RWPE2 (cell line): ENCODE data around the gene OGDHL.

Source experiments
- ATAC-seq: fragments of 200-7000 bp; cut with Tn5 transposase; 3 replicates; pipeline ENCODE4 v1.9.1; 2021; ENCODE audit warnings: low read depth
- DNase-seq: peaks from one replicate; pipeline ENCODE4 v3.0.0-alpha.2; 2020; ENCODE audit warnings: low spot score
- H3K27ac ChIP-seq: fragments of 450-650 bp; 2 replicates; pipeline ENCODE4 v1.5.1; 2017; ENCODE audit warnings: mild to moderate bottlenecking; ENCODE audit not compliant: poor library complexity, severe bottlenecking
- H3K27me3 ChIP-seq: fragments of 250-450 bp; sonication (Bioruptor Pico); 2 replicates; pipeline ENCODE4 v1.5.1; 2021; ENCODE audit warnings: mild to moderate bottlenecking, moderate library complexity; ENCODE audit not compliant: insufficient read depth, poor library complexity, severe bottlenecking
- H3K36me3 ChIP-seq: fragments of 250-450 bp; sonication (Bioruptor Pico); 2 replicates; pipeline ENCODE4 v1.5.1; 2020; ENCODE audit warnings: low read depth, mild to moderate bottlenecking, moderate library complexity
- H3K4me1 ChIP-seq: fragments of 250-450 bp; sonication (Bioruptor Pico); 2 replicates; pipeline ENCODE4 v1.5.1; 2021; ENCODE audit warnings: mild to moderate bottlenecking, moderate library complexity; ENCODE audit not compliant: insufficient read depth, poor library complexity, severe bottlenecking
- H3K4me3 ChIP-seq: fragments of 250-450 bp; sonication (Bioruptor Pico); 2 replicates; pipeline ENCODE4 v1.5.1; 2021; ENCODE audit warnings: mild to moderate bottlenecking, moderate library complexity; ENCODE audit not compliant: severe bottlenecking
- H3K9me3 ChIP-seq: fragments of 250-450 bp; sonication (Bioruptor Pico); 2 replicates; pipeline ENCODE4 v1.5.1; 2021; ENCODE audit warnings: mild to moderate bottlenecking, moderate library complexity; ENCODE audit not compliant: severe bottlenecking
- CTCF ChIP-seq: fragments of 450-650 bp; IDR thresholded peaks from one replicate; pipeline ENCODE4 v1.5.1; 2017; ENCODE audit warnings: mild to moderate bottlenecking, moderate library complexity; ENCODE audit not compliant: poor library complexity, severe bottlenecking

OGDHL gene

GRCh38 chr10:49769692-49770091, 7.6 kb upstream of the OGDHL start:
- DNase-seq (no peak), ATAC-seq (no peak)
- Histone ChIP-seq H3K27ac (no peak overlapping the region), H3K4me3 (no peak overlapping the region), H3K4me1 (no peaks in the 10 kb centered on the region), H3K36me3 (no peaks in the 10 kb centered on the region), H3K9me3 (no peaks in the 10 kb centered on the region), H3K27me3 (peaks cover 60% of the 10 kb centered on the region)
- TF ChIP-seq CTCF, result no peak

- H3K4me3 ChIP-seq, result no peak overlapping the region
- H3K27me3 ChIP-seq, result peaks cover 60% of the 10 kb centered on the region
- no peak overlapping the region for H3K27ac ChIP-seq
- H3K9me3 ChIP-seq, result no peaks in the 10 kb centered on the region
- no peak for TF ChIP-seq CTCF
- no peaks in the 10 kb centered on the region for H3K36me3 ChIP-seq
- ATAC-seq, result no peak
- DNase-seq, result no peak
- H3K4me1 ChIP-seq, result no peaks in the 10 kb centered on the region
Measured at GRCh38 chr10:49768731-49769130, 6.6 kb upstream of the OGDHL start.

- Histone ChIP-seq H3K4me3 (no peak overlapping the region), H3K36me3 (no peaks in the 10 kb centered on the region), H3K4me1 (no peaks in the 10 kb centered on the region), H3K27ac (no peak overlapping the region), H3K27me3 (peaks cover 57% of the 10 kb centered on the region), H3K9me3 (no peaks in the 10 kb centered on the region)
- no peak for DNase-seq
- no peak for TF ChIP-seq CTCF
- no peak for ATAC-seq
Measured at GRCh38 chr10:49768329-49768728, 6.2 kb upstream of the OGDHL start.

- no peak for DNase-seq
- ATAC-seq, result no peak
- Histone ChIP-seq H3K4me3 (no peak overlapping the region), H3K9me3 (no peaks in the 10 kb centered on the region), H3K36me3 (no peaks in the 10 kb centered on the region), H3K27ac (no peak overlapping the region), H3K4me1 (no peaks in the 10 kb centered on the region), H3K27me3 (peaks cover 53% of the 10 kb centered on the region)
- no peak for TF ChIP-seq CTCF
Measured at GRCh38 chr10:49767752-49768151, 5.6 kb upstream of the OGDHL start.

GRCh38 chr10:49766484-49766883, 4.4 kb upstream of the OGDHL start:
- Histone ChIP-seq H3K9me3 (no peaks in the 10 kb centered on the region), H3K4me3 (no peak overlapping the region), H3K27ac (no peak overlapping the region), H3K36me3 (no peaks in the 10 kb centered on the region), H3K4me1 (no peaks in the 10 kb centered on the region), H3K27me3 (peaks cover 48% of the 10 kb centered on the region)
- no peak for DNase-seq
- TF ChIP-seq CTCF, result no peak
- ATAC-seq, result no peak
